Hippocampal formation (tissue), 2 donors: ENCODE results near the gene CIROP.

Experiments used
- DNase-seq, 2 donors: peaks; one replicate each; lab custom pipeline; 2025; lab: John Stamatoyannopoulos, UW

Gene CIROP

GRCh38 chr14:23067847-23068788, 36.7 kb downstream of the CIROP start:
- DNase-seq, result no peak

- no peak for DNase-seq
These were observed 37.7 kb downstream of the CIROP start for GRCh38 chr14:23066855-23067744.

- DNase-seq, result no peak
These were observed 38.4 kb downstream of the CIROP start for GRCh38 chr14:23066368-23066767.

- no peak for DNase-seq
These were observed 41.2 kb downstream of the CIROP start for GRCh38 chr14:23063601-23064000.

- DNase-seq, result no peak
These were observed 42.8 kb downstream of the CIROP start for GRCh38 chr14:23062002-23062401.

- no peak for DNase-seq
These were observed 44.1 kb downstream of the CIROP start for GRCh38 chr14:23060536-23061260.

GRCh38 chr14:23058654-23059504, 45.9 kb downstream of the CIROP start:
- no peak for DNase-seq

- no peak for DNase-seq
These were observed 46.8 kb downstream of the CIROP start for GRCh38 chr14:23057757-23058653.

GRCh38 chr14:23056956-23057756, 47.6 kb downstream of the CIROP start, which contains the start of gene CDH24:
TSS of gene CDH24 (minus strand) at chr14:23057520. CDS start at chr14:23055733, 1,787 bp downstream.
- no peak for DNase-seq

- DNase-seq, result no peak
These were observed 48.4 kb downstream of the CIROP start for GRCh38 chr14:23056145-23056955.

GRCh38 chr14:23055621-23056144, 49.1 kb downstream of the CIROP start:
- DNase-seq, result no peak

- DNase-seq, result no peak
These were observed 49.6 kb downstream of the CIROP start for GRCh38 chr14:23055147-23055550.

GRCh38 chr14:23054000-23054811, 50.6 kb downstream of the CIROP start:
- no peak for DNase-seq

GRCh38 chr14:23053426-23053825, 51.4 kb downstream of the CIROP start:
- DNase-seq, result no peak

GRCh38 chr14:23052671-23053070, 52.1 kb downstream of the CIROP start:
- no peak for DNase-seq

GRCh38 chr14:23052182-23052623, 52.6 kb downstream of the CIROP start:
- no peak for DNase-seq
